ENCODE measurements around the gene XYLT1. TPM values are rescaled to one million over a fixed set of nuclear protein-coding genes. Genes with fewer than 3 reads are reported as not detected.

The XYLT1 gene
- total RNA-seq, 2 donors from 2014 or later, result 5.1 to 19.3 TPM

DNA sequence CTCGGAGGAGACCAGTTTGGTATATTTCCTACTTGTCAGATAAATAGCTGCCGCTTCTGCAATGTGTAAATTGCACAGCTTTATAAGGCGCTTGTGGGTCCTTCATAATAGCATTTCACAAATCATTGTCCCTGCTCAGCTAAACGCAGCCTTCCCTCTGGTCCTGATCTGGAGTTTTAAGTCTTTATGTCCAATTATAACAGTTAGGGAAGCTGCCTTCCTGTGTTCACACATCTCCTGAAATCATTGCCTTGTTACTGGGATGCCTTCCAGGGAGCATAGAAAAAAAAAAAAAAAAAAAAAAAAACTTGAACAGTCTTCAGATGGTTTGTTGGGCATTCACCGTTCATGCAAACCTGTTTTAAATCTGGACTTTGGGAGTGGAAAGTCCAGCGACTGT, 342.0 kb downstream of the XYLT1 start:
- 54% methylated on average over 6 of the region's 6 CpGs for WGBS
- H3K27ac ChIP-seq, result no peak overlapping the region
- H3K27me3 ChIP-seq (replicated peaks; ENCODE audit: insufficient read depth), result no peaks in the 10 kb centered on the region
- intact Hi-C loops (cut with DNase I), result no loop called here
- no peak for TF ChIP-seq POLR2A (IDR thresholded peaks at IDR 0.05)
- TF ChIP-seq, protein P1, sequence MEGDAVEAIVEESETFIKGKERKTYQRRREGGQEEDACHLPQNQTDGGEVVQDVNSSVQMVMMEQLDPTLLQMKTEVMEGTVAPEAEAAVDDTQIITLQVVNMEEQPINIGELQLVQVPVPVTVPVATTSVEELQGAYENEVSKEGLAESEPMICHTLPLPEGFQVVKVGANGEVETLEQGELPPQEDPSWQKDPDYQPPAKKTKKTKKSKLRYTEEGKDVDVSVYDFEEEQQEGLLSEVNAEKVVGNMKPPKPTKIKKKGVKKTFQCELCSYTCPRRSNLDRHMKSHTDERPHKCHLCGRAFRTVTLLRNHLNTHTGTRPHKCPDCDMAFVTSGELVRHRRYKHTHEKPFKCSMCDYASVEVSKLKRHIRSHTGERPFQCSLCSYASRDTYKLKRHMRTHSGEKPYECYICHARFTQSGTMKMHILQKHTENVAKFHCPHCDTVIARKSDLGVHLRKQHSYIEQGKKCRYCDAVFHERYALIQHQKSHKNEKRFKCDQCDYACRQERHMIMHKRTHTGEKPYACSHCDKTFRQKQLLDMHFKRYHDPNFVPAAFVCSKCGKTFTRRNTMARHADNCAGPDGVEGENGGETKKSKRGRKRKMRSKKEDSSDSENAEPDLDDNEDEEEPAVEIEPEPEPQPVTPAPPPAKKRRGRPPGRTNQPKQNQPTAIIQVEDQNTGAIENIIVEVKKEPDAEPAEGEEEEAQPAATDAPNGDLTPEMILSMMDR (IDR thresholded peaks at IDR 0.05), result no peak
- TF ChIP-seq POLR2AphosphoS5 (IDR thresholded peaks at IDR 0.05), result no peak
- H3K4me3 ChIP-seq, result no peak overlapping the region
- DNase-seq (ENCODE audit: low spot score), result no peak
- H3K36me3 ChIP-seq, result no peaks in the 10 kb centered on the region
- H3K9me3 ChIP-seq, result no peaks in the 10 kb centered on the region
- H3K4me1 ChIP-seq (replicated peaks), result no peaks in the 10 kb centered on the region

DNA sequence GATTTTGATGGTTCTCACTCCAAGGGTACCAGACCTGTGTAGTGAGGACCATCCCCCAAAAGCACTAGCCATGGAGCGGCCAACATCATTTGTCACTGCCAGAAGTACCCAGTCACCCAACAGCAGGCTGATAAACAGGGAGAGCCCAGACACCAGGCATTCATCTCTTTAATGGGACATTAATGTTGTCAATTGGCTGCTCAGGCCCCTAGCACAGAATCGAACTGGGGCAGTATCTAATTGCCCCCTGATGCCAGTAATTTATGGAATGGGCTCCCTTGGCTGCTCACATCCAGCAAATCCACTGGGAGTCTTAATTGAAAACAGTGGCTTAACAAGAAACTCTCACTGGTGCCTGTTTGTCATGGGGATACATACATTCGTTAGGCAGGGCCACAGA, 344.6 kb downstream of the XYLT1 start:
- intact Hi-C loops (cut with DNase I), result no loop called here
- TF ChIP-seq POLR2AphosphoS5 (IDR thresholded peaks at IDR 0.05) (no peak), POLR2A (IDR thresholded peaks at IDR 0.05) (no peak)
- TF ChIP-seq, protein P1 (IDR thresholded peaks at IDR 0.05), result no peak
- Histone ChIP-seq H3K27ac (no peak overlapping the region), H3K4me3 (no peak overlapping the region), H3K27me3 (replicated peaks; ENCODE audit: insufficient read depth) (no peaks in the 10 kb centered on the region), H3K36me3 (no peaks in the 10 kb centered on the region), H3K4me1 (replicated peaks) (no peaks in the 10 kb centered on the region), H3K9me3 (no peaks in the 10 kb centered on the region)
- 62% methylated on average over 3 of the region's 3 CpGs for WGBS
- DNase-seq (ENCODE audit: low spot score), result no peak

DNA sequence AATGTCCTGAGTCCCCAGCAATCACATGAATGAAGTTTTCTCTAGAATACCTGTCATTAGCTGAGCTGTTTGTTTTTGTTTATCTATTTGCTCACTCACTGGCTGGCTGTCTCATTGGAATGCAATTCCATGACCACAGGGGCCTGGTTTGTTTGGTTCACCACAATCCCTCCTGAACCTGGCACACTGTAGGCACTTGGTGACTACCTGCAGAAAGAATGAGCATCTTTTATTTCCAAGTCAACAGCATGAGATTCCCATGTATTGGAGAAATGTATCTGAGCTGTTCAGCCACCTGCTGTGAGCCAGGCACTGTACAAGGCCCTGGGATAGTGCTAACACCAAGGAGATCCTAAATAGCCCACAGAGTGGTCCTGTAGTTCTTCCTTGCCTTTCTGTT, 345.1 kb downstream of the XYLT1 start:
- no peaks in the 10 kb centered on the region for H3K36me3 ChIP-seq
- no peak for DNase-seq (ENCODE audit: low spot score)
- intact Hi-C loops (cut with DNase I), result no loop called here

DNA sequence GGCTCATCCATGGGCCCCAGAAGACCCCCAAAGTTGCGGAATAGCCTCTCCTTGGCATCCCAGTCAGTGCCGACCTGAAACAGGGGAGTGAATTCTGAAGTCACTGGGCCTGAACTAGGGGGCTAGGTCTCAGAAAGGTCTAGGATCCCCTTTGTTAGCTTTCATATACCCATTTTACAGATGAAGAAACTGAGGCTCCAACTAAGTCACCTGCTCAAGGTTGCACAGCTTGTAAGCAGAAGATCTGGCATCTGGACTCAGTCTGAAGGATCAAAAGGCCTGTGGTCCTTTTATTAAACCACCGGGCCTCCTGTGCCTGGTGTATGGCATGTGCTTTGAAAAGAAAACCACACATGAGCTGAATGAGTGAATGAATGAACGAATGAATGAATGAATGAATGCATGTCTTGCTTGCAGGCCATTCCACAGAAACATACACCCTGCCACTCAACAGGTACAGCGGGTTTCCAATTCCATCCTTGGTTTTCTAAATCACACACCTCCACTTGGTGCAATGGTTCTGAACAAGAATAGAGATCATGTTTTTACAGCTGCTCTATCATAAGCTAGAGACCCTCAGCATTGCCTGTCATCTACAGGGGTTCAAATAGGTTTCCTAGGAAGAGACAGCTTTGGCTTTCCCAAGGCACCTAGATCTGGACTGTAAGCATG, 352.7 kb downstream of the XYLT1 start:
- WGBS, result 86% methylated on average over 5 of the region's 5 CpGs
- H3K27me3 ChIP-seq (replicated peaks; ENCODE audit: insufficient read depth), result no peaks in the 10 kb centered on the region
- H3K4me3 ChIP-seq, result no peak overlapping the region
- TF ChIP-seq, protein P1 (IDR thresholded peaks at IDR 0.05), result no peak
- no peak for TF ChIP-seq POLR2A (IDR thresholded peaks at IDR 0.05)
- TF ChIP-seq POLR2AphosphoS5 (IDR thresholded peaks at IDR 0.05), result no peak
- H3K9me3 ChIP-seq, result no peaks in the 10 kb centered on the region
- no peaks in the 10 kb centered on the region for H3K4me1 ChIP-seq (replicated peaks)
- H3K27ac ChIP-seq, result no peak overlapping the region
- no peaks in the 10 kb centered on the region for H3K36me3 ChIP-seq
- no peak for DNase-seq (ENCODE audit: low spot score)
- intact Hi-C loops (cut with DNase I), result no loop called here

More for the DNA sequence above, 345.1 kb downstream of the XYLT1 start:
- TF ChIP-seq, protein P1 (IDR thresholded peaks at IDR 0.05), result no peak
- no peak for TF ChIP-seq POLR2AphosphoS5 (IDR thresholded peaks at IDR 0.05)
- no peak for TF ChIP-seq POLR2A (IDR thresholded peaks at IDR 0.05)
- Histone ChIP-seq H3K4me3 (no peak overlapping the region), H3K9me3 (no peaks in the 10 kb centered on the region), H3K27me3 (replicated peaks; ENCODE audit: insufficient read depth) (no peaks in the 10 kb centered on the region), H3K4me1 (replicated peaks) (no peaks in the 10 kb centered on the region), H3K27ac (no peak overlapping the region)

DNA sequence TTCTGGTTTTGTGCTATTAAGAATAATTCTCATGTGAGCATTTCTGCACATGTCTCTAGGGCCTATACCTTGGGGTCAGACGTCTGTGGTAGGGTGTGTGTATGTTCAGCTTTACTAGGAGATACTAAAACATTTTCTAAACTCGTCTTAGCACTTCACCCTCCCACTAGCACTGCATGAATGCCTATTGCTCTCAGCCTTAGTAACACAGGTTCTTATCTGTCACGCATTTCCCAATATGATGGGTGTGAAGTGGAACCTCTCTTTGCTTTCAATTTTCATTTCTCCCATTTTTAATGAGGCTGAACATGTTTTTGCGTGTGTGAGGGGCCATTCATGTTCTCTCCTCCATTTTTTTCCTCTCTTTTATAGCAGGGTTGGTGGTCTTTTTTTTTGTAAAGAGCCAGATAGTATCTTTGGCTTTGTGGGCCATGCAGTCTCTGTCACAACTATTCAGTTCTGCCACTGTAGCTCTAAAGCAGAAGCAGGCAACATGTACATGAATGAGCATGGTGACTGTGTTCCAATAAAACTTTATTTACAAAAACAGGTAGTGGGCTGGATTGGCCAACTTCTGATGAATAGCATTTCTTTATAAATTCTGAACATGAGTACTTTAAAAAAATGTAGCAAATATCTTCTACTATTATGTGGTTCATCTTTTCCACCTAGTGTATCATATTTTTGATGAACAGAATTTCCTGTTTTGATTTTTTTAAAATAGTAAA, 354.0 kb downstream of the XYLT1 start:
- Histone ChIP-seq H3K36me3 (no peaks in the 10 kb centered on the region), H3K4me1 (replicated peaks) (no peaks in the 10 kb centered on the region), H3K4me3 (no peak overlapping the region), H3K9me3 (no peaks in the 10 kb centered on the region), H3K27ac (no peak overlapping the region), H3K27me3 (replicated peaks; ENCODE audit: insufficient read depth) (no peaks in the 10 kb centered on the region)
- intact Hi-C loops (cut with DNase I), result no loop called here
- TF ChIP-seq, protein P1 (IDR thresholded peaks at IDR 0.05), result no peak
- no peak for TF ChIP-seq POLR2A (IDR thresholded peaks at IDR 0.05)
- TF ChIP-seq POLR2AphosphoS5 (IDR thresholded peaks at IDR 0.05), result no peak
- DNase-seq (ENCODE audit: low spot score), result no peak
- 84% methylated on average over 4 of the region's 4 CpGs for WGBS
